GM23338 (cell line): ENCODE measurements around the gene SLC25A26. TPM values are rescaled to one million over a fixed set of nuclear protein-coding genes. Genes with fewer than 3 reads are reported as not detected.

Source experiments
- ATAC-seq: fragments of 200-7000 bp; cut with Tn5 transposase; 3 replicates; pipeline ENCODE4 v1.9.1; 2020
- DNase-seq: peaks from one replicate; pipeline ENCODE4 v3.0.0-alpha.2; 2015; ENCODE audit warnings: low spot score
- H2AFZ ChIP-seq: fragments of 200-600 bp; sonication (generic); 2 replicates; pipeline ENCODE4 v1.8.0; 2016; ENCODE audit warnings: antibody characterized with exemption, mild to moderate bottlenecking, moderate library complexity
- H3F3A ChIP-seq: fragments of 200-600 bp; sonication (generic); replicated peaks from 2 replicates; pipeline ENCODE4 v1.8.0; 2017; ENCODE audit warnings: antibody characterized with exemption, mixed run types, low read depth
- H3K27ac ChIP-seq: fragments of 200-600 bp; sonication (generic); 2 replicates; pipeline ENCODE4 v1.6.1; 2016; ENCODE audit warnings: low read depth
- H3K27me3 ChIP-seq: fragments of 200-600 bp; sonication (generic); 2 replicates; pipeline ENCODE4 v1.8.0; 2016; ENCODE audit warnings: mild to moderate bottlenecking, mixed run types, moderate library complexity; ENCODE audit not compliant: insufficient read depth
- H3K36me3 ChIP-seq: fragments of 200-600 bp; sonication (generic); 2 replicates; pipeline ENCODE4 v1.8.0; 2016; ENCODE audit warnings: mild to moderate bottlenecking; ENCODE audit not compliant: insufficient read depth
- H3K4me1 ChIP-seq: fragments of 200-600 bp; sonication (generic); 2 replicates; pipeline ENCODE4 v1.8.0; 2016; ENCODE audit warnings: mild to moderate bottlenecking, moderate library complexity; ENCODE audit not compliant: insufficient read depth
- H3K4me2 ChIP-seq: fragments of 200-600 bp; sonication (generic); 2 replicates; pipeline ENCODE4 v1.7.1; 2017; ENCODE audit warnings: mixed run types
- H3K4me3 ChIP-seq: fragments of 200-600 bp; sonication (generic); 2 replicates; pipeline ENCODE4 v1.6.1; 2016; ENCODE audit warnings: mixed run types
- H3K79me2 ChIP-seq: fragments of 200-600 bp; sonication (generic); replicated peaks from 2 replicates; pipeline ENCODE4 v1.8.0; 2017; ENCODE audit warnings: mild to moderate bottlenecking; ENCODE audit not compliant: insufficient read depth
- H3K9me2 ChIP-seq: fragments of 200-600 bp; sonication (generic); 2 replicates; pipeline ENCODE4 v1.8.0; 2017; ENCODE audit not compliant: insufficient read depth
- H4K20me1 ChIP-seq: fragments of 200-600 bp; sonication (generic); replicated peaks from 2 replicates; pipeline ENCODE4 v1.8.0; 2017; ENCODE audit warnings: mild to moderate bottlenecking; ENCODE audit not compliant: insufficient read depth
- H3K27ac Mint-ChIP-seq: 2 replicates; pipeline ENCODE4 v1.8.0; 2020; ENCODE audit warnings: inconsistent platforms, mild to moderate bottlenecking, moderate library complexity, mixed read lengths
- H3K27me3 Mint-ChIP-seq: 3 replicates; pipeline ENCODE4 v1.8.0; 2022; ENCODE audit warnings: low read depth, mild to moderate bottlenecking, moderate library complexity, mixed read lengths, inconsistent platforms; ENCODE audit not compliant: insufficient read depth, poor library complexity
- H3K36me3 Mint-ChIP-seq: 3 replicates; pipeline ENCODE4 v1.8.0; 2021; ENCODE audit warnings: low read depth, mild to moderate bottlenecking, inconsistent platforms, moderate library complexity, mixed read lengths
- H3K4me1 Mint-ChIP-seq: 3 replicates; pipeline ENCODE4 v1.8.0; 2020; ENCODE audit warnings: mild to moderate bottlenecking, inconsistent platforms, mixed read lengths
- H3K4me3 Mint-ChIP-seq: 3 replicates; pipeline ENCODE4 v1.8.0; 2021; ENCODE audit warnings: moderate library complexity, mild to moderate bottlenecking, inconsistent platforms, mixed read lengths
- H3K9me3 Mint-ChIP-seq: 3 replicates; pipeline ENCODE4 v1.8.0; 2020; ENCODE audit warnings: moderate library complexity, mild to moderate bottlenecking, inconsistent platforms, mixed read lengths
- EZH2 ChIP-seq: fragments of 200-600 bp; sonication (generic); IDR thresholded peaks from one replicate; pipeline ENCODE4 v1.8.0; 2017; ENCODE audit warnings: antibody characterized with exemption, mild to moderate bottlenecking, low read depth; ENCODE audit not compliant: unreplicated experiment
- EZH2phosphoT487 ChIP-seq: fragments of 200-600 bp; sonication (generic); IDR thresholded peaks from one replicate; pipeline ENCODE4 v1.8.1; 2018; ENCODE audit warnings: antibody characterized with exemption; ENCODE audit not compliant: unreplicated experiment
- NANOG ChIP-seq: IDR thresholded peaks from 2 replicates; pipeline ENCODE4 v1.6.1; 2016; ENCODE audit warnings: antibody characterized with exemption, borderline replicate concordance
- POLR2AphosphoS5 ChIP-seq: IDR thresholded peaks from 2 replicates; pipeline ENCODE4 v1.6.1; 2016; ENCODE audit warnings: antibody characterized with exemption, low read depth
- STAT1 ChIP-seq: IDR thresholded peaks from one replicate; pipeline ENCODE4 v1.6.1; 2016; ENCODE audit warnings: antibody characterized with exemption; ENCODE audit not compliant: unreplicated experiment
- ZNF114 ChIP-seq: fragments of 250-450 bp; sonication (Bioruptor Pico); IDR thresholded peaks from 2 replicates; pipeline ENCODE4 v1.5.0; 2020; ENCODE audit warnings: mild to moderate bottlenecking, moderate library complexity
- ZNF331 ChIP-seq: fragments of 250-450 bp; sonication (Bioruptor Pico); IDR thresholded peaks from 2 replicates; pipeline ENCODE4 v1.5.0; 2020; ENCODE audit warnings: low read depth, mild to moderate bottlenecking, moderate library complexity
- polyA plus RNA-seq: library from polyadenylated mRNA; unstranded; fragments of >200 nt; fragmentation: Nextera tagmentation; extraction: Ambion mirVana; gene quantifications from 2 replicates; pipeline ENCODE4 v1.2.1, GENCODE V29; 2016
- total RNA-seq: library from RNA; depleted of rRNA; stranded (reverse); fragments of >200 nt; shearing (Covaris generic); gene quantifications from 2 replicates; pipeline ENCODE4 v1.2.3, GENCODE V29; 2014
- TF ChIP-seq, protein P1 (sequence below): IDR thresholded peaks from one replicate; pipeline ENCODE4 v1.6.1; 2018; ENCODE audit warnings: antibody characterized with exemption; ENCODE audit not compliant: unreplicated experiment
- TF ChIP-seq, protein P2 (sequence below): IDR thresholded peaks from 2 replicates; pipeline ENCODE4 v1.6.1; 2016; ENCODE audit warnings: antibody characterized with exemption
- TF ChIP-seq, protein P3 (sequence below): fragments of 250-450 bp; sonication (Bioruptor Pico); IDR thresholded peaks from 2 replicates; pipeline ENCODE4 v1.5.0; 2020; ENCODE audit warnings: mild to moderate bottlenecking, moderate library complexity

The SLC25A26 gene
- total and polyA plus RNA-seq, 2 experiments from 2014 or later = 24.8 to 40.2 TPM

DNA sequence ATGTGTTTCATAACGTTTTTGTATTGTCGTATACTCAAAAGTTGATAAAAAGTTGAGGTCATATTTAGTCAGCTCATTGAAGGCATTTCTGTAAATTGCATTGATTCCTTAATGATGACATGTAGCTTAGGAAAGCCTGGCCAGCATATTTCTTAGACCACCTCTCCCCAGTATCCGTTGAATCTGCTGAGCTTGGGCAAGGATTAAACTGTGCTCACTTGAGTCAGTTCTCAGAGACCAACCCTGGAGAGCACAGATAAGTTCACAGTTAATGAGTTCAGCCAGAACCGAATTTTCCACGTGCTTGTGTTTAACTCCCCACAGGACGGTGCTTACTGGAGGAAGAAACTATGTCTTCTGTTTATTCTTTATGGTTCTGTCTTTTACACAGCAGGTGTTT, 132.7 kb downstream of the SLC25A26 start:
- H3K27me3 Mint-ChIP-seq = no peaks in the 10 kb centered on the region
- no peaks in the 10 kb centered on the region for H3K27me3 ChIP-seq
- no peaks in the 10 kb centered on the region for H3K9me2 ChIP-seq
- no peak overlapping the region for H3K4me3 ChIP-seq
- H3K4me2 ChIP-seq = no peak overlapping the region
- no peak overlapping the region for H3K27ac ChIP-seq
- no peak overlapping the region for H2AFZ ChIP-seq
- H3K27ac Mint-ChIP-seq = 0 out of 2 replicates have a peak overlapping the region, but pooled peaks have one; percentile 50
- H3K36me3 ChIP-seq = no peaks in the 10 kb centered on the region
- DNase-seq = no peak
- H3K4me1 ChIP-seq = peaks cover 15% of the 10 kb centered on the region
- H3K36me3 Mint-ChIP-seq = no peaks in the 10 kb centered on the region
- H3K79me2 ChIP-seq = no peaks in the 10 kb centered on the region
- H3K4me3 Mint-ChIP-seq = no peak overlapping the region
- no peaks in the 10 kb centered on the region for H3F3A ChIP-seq
- H4K20me1 ChIP-seq = no peaks in the 10 kb centered on the region
- ATAC-seq = no peak
- TF ChIP-seq STAT1 (no peak), ZNF114 (CRISPR knock-in tag) (no peak), EZH2phosphoT487 (no peak)
- H3K9me3 Mint-ChIP-seq = no peaks in the 10 kb centered on the region
- peaks cover 10% of the 10 kb centered on the region for H3K4me1 Mint-ChIP-seq

DNA sequence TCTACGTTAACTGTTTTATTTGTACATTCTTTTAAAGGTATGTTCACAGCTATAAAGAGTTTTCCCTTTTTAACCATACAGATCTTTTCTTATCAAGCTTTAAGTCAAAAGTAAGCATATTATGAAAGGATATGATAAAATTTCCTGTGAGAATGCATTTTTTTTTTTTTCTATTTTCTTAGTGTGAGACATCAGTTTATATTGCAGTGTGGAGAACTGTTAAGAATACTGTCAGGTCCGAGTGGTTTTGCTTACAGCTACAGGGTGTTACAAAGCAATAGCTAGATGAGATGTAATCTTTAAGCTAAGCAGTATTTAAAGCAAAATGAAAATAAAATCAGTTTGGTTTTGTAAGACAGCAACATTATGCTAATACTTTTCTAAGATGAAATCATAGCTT, 133.2 kb downstream of the SLC25A26 start:
- Histone ChIP-seq H3K27ac (no peak overlapping the region), H3K27me3 (no peaks in the 10 kb centered on the region), H3F3A (no peaks in the 10 kb centered on the region), H4K20me1 (no peaks in the 10 kb centered on the region), H3K36me3 (no peaks in the 10 kb centered on the region), H3K79me2 (no peaks in the 10 kb centered on the region), H3K9me2 (no peaks in the 10 kb centered on the region), H2AFZ (no peak overlapping the region), H3K4me3 (no peak overlapping the region), H3K4me1 (peaks cover 15% of the 10 kb centered on the region), H3K4me2 (no peak overlapping the region)
- TF ChIP-seq, protein P1, sequence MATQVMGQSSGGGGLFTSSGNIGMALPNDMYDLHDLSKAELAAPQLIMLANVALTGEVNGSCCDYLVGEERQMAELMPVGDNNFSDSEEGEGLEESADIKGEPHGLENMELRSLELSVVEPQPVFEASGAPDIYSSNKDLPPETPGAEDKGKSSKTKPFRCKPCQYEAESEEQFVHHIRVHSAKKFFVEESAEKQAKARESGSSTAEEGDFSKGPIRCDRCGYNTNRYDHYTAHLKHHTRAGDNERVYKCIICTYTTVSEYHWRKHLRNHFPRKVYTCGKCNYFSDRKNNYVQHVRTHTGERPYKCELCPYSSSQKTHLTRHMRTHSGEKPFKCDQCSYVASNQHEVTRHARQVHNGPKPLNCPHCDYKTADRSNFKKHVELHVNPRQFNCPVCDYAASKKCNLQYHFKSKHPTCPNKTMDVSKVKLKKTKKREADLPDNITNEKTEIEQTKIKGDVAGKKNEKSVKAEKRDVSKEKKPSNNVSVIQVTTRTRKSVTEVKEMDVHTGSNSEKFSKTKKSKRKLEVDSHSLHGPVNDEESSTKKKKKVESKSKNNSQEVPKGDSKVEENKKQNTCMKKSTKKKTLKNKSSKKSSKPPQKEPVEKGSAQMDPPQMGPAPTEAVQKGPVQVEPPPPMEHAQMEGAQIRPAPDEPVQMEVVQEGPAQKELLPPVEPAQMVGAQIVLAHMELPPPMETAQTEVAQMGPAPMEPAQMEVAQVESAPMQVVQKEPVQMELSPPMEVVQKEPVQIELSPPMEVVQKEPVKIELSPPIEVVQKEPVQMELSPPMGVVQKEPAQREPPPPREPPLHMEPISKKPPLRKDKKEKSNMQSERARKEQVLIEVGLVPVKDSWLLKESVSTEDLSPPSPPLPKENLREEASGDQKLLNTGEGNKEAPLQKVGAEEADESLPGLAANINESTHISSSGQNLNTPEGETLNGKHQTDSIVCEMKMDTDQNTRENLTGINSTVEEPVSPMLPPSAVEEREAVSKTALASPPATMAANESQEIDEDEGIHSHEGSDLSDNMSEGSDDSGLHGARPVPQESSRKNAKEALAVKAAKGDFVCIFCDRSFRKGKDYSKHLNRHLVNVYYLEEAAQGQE = no peak
- TF ChIP-seq EZH2phosphoT487 = no peak
- no peak for TF ChIP-seq ZNF114 (CRISPR knock-in tag)
- TF ChIP-seq STAT1 = no peak
- no peak for TF ChIP-seq NANOG
- TF ChIP-seq, protein P2, sequence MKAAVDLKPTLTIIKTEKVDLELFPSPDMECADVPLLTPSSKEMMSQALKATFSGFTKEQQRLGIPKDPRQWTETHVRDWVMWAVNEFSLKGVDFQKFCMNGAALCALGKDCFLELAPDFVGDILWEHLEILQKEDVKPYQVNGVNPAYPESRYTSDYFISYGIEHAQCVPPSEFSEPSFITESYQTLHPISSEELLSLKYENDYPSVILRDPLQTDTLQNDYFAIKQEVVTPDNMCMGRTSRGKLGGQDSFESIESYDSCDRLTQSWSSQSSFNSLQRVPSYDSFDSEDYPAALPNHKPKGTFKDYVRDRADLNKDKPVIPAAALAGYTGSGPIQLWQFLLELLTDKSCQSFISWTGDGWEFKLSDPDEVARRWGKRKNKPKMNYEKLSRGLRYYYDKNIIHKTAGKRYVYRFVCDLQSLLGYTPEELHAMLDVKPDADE = no peak
- TF ChIP-seq POLR2AphosphoS5 = no peak
- TF ChIP-seq ZNF331 = no peak
- TF ChIP-seq EZH2 = no peak
- TF ChIP-seq, protein P3, sequence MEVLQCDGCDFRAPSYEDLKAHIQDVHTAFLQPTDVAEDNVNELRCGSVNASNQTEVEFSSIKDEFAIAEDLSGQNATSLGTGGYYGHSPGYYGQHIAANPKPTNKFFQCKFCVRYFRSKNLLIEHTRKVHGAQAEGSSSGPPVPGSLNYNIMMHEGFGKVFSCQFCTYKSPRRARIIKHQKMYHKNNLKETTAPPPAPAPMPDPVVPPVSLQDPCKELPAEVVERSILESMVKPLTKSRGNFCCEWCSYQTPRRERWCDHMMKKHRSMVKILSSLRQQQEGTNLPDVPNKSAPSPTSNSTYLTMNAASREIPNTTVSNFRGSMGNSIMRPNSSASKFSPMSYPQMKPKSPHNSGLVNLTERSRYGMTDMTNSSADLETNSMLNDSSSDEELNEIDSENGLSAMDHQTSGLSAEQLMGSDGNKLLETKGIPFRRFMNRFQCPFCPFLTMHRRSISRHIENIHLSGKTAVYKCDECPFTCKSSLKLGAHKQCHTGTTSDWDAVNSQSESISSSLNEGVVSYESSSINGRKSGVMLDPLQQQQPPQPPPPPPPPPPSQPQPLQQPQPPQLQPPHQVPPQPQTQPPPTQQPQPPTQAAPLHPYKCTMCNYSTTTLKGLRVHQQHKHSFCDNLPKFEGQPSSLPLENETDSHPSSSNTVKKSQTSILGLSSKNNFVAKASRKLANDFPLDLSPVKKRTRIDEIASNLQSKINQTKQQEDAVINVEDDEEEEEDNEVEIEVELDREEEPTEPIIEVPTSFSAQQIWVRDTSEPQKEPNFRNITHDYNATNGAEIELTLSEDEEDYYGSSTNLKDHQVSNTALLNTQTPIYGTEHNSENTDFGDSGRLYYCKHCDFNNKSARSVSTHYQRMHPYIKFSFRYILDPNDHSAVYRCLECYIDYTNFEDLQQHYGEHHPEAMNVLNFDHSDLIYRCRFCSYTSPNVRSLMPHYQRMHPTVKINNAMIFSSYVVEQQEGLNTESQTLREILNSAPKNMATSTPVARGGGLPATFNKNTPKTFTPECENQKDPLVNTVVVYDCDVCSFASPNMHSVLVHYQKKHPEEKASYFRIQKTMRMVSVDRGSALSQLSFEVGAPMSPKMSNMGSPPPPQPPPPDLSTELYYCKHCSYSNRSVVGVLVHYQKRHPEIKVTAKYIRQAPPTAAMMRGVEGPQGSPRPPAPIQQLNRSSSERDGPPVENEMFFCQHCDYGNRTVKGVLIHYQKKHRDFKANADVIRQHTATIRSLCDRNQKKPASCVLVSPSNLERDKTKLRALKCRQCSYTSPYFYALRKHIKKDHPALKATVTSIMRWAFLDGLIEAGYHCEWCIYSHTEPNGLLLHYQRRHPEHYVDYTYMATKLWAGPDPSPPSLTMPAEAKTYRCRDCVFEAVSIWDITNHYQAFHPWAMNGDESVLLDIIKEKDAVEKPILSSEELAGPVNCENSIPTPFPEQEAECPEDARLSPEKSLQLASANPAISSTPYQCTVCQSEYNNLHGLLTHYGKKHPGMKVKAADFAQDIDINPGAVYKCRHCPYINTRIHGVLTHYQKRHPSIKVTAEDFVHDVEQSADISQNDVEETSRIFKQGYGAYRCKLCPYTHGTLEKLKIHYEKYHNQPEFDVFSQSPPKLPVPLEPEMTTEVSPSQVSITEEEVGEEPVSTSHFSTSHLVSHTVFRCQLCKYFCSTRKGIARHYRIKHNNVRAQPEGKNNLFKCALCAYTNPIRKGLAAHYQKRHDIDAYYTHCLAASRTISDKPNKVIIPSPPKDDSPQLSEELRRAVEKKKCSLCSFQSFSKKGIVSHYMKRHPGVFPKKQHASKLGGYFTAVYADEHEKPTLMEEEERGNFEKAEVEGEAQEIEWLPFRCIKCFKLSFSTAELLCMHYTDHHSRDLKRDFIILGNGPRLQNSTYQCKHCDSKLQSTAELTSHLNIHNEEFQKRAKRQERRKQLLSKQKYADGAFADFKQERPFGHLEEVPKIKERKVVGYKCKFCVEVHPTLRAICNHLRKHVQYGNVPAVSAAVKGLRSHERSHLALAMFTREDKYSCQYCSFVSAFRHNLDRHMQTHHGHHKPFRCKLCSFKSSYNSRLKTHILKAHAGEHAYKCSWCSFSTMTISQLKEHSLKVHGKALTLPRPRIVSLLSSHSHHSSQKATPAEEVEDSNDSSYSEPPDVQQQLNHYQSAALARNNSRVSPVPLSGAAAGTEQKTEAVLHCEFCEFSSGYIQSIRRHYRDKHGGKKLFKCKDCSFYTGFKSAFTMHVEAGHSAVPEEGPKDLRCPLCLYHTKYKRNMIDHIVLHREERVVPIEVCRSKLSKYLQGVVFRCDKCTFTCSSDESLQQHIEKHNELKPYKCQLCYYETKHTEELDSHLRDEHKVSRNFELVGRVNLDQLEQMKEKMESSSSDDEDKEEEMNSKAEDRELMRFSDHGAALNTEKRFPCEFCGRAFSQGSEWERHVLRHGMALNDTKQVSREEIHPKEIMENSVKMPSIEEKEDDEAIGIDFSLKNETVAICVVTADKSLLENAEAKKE (CRISPR knock-in tag) = no peak
- Mint-ChIP-seq H3K9me3 (no peaks in the 10 kb centered on the region), H3K4me1 (peaks cover 10% of the 10 kb centered on the region), H3K36me3 (no peaks in the 10 kb centered on the region), H3K4me3 (no peak overlapping the region), H3K27me3 (no peaks in the 10 kb centered on the region), H3K27ac (no peak overlapping the region)
- ATAC-seq (no peak), DNase-seq (no peak)
